Stimulated activated CD4-positive, alpha-beta T cell treated with anti-CD3 and anti-CD28 coated beads, Interleukin-4, amount 100 ng/mL, for 4 hours (primary cell): ENCODE data around the gene PIEZO1.

ENCODE experiments used
- DNase-seq, 2 experiments: peaks; one replicate each; pipeline ENCODE4 v3.0.0-alpha.2; 2020

PIEZO1 gene

GRCh38 chr16:88732172-88732960, 52.7 kb downstream of the PIEZO1 start:
- DNase-seq, result no peak

DNA sequence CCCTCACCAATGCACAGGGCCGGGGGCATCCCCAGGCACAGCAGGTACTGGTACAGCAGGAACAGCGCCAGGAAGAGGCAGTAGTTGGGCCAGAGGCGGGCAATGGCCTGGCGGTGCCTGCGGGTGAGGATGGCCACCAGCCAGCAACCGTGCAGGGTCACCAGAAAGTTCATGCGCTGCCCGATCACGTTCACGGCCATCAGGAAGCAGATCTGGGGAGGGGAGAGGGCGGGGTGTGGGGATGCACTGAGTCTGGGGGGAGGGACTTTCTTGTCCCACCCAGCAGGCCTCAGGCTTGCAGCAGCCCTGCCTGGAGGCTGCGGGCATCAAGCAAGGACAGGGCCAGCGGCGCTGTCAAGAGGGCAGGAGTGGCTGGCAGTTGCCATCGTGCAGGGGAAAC, 53.3 kb downstream of the PIEZO1 start:
- no peak for DNase-seq

DNA sequence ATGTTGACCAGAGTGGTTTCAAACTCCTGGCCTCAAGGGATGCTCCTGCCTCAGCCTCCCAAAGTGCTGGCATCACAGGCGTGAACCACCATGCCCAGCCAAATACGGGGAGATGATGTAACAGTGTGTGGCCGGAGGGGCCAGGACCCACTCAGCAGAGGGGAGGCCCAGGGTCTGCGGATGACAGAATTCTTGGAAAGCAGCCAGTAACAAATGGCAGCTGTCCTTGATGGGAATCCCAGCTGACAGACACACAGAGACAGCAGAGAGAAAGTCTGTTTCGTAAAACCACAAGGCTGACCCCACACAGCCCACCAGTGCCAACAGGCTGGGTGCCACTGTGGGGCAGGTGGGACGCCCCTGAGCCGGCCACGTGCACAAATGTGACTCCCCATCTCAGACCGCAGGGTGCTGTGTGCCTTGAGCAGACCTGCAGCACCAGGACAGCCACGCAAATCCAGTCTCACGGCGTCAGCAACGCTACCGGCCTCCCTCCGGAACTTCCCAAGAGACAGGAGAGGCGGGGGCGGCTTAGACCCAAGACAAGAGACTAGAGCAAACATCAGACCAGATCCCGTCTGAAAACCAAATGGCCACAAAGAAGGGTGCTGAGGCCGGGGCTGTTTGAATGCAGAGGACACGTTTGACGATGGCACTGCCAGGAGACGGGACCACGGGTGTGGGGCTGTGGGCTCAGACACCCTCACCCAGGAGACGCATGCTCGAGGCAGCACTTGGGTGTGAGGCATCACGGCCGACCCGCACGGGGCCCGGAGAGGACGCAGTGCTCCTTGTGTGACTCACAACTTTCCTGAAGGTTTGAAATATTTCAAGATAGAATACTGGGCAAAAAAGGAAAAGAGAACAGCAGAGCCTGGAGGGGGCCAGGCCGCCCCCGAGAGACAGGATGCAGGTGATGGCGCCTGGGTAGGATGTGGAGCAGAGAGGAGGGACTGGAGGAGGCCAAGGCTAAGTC, 54.1 kb downstream of the PIEZO1 start:
- DNase-seq, result no peak

GRCh38 chr16:88727871-88728270, 57.1 kb downstream of the PIEZO1 start:
- DNase-seq, result no peak

DNA sequence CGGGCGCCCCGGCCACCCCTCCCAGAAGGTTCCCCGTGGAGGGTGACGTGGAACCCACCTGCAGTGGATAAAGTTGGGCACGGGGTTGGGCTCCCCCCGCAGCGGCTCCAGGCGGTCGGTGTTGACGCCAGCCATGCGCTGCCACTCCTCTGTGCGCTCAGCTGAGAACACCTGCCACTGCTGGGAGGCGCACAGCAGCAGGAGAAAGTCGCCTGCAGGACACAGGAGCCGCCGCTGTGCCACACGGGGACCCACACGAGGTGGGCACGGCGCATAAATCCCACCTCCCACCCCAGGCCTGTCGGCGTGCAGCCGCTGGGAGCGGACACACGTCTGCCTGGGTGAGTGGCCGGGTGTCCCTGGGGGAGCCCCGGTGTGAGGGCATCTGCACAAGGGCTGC, 58.0 kb downstream of the PIEZO1 start:
- DNase-seq, result no peak

DNA sequence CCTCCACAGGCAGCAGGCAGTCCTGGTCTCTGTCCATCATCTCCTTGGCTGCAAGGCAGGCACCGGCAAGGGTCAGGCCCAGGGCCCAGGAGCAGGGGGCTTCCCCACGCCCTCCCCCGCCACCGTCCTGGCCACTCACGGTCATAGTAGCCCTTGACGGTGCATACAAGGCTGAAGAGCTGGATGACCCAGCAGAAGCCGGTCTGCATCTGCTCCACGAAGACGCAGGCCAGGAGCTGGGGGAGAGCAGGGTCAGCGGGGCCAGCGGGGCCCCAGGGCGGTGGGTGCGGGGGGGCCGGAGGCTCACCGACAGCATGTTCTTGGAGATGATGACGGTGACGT, 58.6 kb downstream of the PIEZO1 start:
- DNase-seq, result no peak

DNA sequence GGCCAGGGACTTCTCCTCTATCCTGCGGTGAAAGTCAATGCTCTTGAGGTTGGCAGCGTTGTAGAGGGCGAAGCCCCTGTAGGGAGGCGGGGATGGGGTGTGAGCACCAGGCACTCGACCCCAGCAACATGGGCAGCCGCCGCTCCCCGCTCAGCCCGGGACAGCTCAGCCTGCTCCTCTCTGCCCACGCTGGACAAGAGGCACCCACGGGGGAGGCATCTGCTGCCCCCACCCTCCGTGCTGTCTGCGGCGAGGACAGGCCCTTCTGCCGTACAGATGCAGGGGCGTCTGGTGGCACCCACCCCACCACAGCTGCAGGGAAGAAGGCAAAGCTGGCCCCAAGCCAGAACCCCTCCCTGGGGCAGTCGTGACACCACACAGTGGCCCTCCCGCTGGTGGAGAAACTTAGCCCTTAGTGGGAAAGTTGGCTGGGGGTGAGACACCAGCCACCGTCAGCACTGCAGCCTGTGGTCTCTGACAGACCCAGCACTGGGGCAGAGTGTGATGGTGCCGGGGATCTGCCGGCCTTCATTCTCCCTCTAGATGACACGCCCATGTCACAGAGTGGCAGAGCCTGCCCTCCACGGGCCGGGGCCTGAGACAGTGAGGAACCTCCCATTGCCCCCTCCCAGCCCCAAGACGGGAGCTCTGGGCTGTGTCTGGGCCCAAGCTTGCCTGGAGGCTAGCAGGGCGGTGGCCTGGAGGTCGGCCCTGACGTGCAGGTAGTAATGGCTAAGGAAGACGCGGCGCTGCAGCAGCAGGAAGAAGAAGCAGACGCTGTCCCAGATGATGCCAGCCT, 59.2 kb downstream of the PIEZO1 start:
- no peak for DNase-seq

GRCh38 chr16:88724855-88725555, 60.0 kb downstream of the PIEZO1 start:
- DNase-seq, result no peak

DNA sequence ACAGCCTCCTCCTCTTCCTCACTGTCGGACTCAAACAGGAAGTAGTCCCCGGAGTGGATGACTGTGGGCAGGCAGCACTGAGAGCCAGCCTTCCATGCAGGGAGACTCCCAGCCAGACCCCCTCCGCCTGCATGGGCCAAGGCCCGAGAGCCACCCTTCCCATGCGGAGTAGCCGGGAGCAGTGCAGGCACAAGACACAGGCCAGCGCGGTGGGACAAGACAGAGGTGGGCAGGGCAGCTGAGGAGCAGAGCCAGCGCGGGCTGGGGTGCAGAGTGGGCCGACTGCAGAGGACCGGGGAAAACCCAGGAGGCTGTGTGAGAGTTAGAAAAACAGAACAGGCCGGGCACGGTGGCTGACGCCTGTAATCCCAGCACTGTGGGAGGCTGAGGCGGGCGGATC, 61.1 kb downstream of the PIEZO1 start:
- no peak for DNase-seq

- no peak for DNase-seq
Observed at GRCh38 chr16:88723507-88723887, 61.5 kb downstream of the PIEZO1 start.

DNA sequence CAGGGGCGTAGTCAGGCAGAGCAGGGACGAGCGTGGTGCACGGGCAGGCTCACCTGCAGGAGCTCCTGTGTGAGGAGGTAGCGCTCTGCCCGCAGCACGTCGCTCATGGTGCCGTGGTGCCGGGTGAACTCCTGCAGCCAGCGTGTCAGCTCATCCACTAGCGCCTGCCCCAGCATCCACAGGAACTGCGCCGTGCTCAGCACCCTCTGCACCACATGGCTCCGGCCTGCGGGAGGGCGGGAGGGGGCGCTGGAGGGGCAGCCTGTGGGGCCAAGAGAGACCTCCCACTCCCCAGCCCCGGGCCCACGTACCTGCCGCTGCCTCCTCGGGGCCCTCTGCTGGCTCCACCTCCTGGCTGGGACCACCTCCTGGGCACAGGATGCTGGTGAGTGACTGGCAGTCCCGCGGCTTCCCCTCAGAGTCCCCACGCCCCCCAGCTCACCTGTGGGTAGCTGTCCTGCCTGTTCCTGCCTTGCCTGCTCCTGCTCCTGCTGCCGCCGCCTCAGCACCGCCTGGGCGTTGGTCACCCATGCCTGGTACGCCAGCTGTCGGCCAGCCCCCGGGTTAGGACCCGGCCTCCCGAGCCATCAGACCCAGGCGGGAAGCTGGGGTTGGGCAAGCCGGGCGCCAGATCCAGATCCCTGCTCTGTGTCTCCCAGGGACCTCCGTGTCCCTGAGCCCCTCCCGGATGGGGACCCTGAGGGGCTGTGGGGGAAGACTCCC, 62.1 kb downstream of the PIEZO1 start:
- no peak for DNase-seq

- DNase-seq, result no peak
Observed at GRCh38 chr16:88721815-88722755, 62.9 kb downstream of the PIEZO1 start.

DNA sequence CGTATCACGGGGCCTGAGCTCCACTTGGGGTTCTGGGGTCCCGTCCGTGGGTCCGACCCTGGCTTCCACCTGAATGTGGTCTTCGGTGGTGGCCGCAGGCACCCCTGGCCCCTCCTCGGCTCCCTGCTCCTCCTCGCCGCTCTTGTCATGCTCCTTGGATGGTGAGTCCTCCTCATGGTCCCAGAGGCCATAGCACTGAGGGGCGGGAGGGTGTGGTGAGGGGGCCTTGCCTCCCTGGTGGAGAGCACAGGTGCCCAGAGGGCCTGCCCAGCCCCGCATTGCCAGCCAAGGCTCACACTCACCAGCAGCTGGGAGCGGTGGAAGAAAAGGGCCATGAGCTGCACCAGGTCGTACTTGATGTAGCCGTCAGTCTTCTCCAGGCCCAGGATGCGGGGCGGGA, 63.8 kb downstream of the PIEZO1 start:
- DNase-seq, result no peak

DNA sequence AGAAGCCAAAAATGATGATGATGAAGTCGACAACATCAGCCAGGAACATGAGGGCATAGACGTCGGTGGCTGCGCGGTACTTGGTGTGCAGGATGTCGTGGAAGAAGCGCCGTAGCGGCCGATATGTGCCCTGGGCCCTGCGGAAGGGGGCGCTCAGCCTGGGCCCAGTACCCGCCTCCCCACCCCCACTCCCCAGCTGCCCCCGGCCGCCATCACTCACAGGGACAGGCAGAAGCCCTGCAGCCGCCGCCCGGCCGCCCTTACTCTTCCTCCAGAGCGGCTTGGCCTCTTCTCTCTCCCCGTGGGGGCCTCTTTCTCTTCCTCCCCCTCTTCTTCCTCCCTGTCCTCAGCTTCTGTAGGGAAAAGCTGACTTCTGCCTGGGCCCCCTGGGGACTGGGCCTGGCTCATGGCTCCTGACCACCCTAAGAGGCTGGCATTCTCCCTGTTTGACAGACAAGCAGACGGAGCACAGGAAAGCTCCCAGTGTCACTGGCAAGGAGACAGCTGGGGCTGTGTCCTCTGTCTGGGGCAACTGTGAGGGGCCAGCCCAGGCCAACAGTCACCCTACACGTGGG, 64.5 kb downstream of the PIEZO1 start:
- DNase-seq, result no peak

DNA sequence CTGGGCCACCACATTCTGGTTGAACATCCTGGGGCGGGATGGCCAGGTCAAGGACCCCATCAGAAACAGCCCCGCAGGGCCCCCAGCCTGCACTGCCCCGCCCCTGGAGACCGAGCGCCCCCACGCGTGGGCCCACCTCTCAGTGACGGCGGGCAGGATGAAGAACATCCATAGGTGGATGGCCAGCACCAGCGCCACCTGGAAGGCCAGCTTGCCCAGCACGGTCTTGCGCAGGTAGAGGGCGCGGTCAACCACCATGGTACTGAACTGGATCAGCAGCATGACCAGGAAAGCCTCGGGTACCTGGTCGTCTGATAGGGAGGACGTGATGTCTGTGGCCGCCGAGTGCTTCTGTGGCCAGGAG, 65.1 kb downstream of the PIEZO1 start:
- DNase-seq, result no peak

GRCh38 chr16:88719267-88719932, 65.6 kb downstream of the PIEZO1 start:
- DNase-seq, result no peak

GRCh38 chr16:88718178-88718577, 66.8 kb downstream of the PIEZO1 start:
- DNase-seq, result no peak

DNA sequence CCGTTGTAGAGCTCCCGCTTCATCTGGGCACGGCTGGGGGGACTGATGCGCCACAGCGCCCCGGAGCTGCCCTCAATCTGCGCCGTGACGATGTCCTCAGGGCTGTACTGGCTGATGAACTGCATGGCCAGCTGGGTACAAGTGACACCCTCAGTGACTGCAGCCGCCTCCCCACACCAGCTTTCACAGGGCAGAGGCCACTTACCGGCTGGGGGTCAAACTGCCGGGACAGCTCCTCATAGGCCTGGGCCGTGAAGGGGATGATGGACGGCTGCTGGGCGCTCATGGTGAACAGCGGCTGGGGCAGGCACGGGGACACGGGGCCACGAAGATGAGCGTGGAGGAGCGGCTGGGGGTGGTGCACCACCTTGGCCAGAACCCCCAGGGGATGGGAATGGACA, 68.4 kb downstream of the PIEZO1 start:
- DNase-seq, result no peak

- DNase-seq, result no peak
Observed at GRCh38 chr16:88716201-88716600, 68.8 kb downstream of the PIEZO1 start.
